Measurements from ENCODE around the gene HIGD1B. TPM values are rescaled to one million over a fixed set of nuclear protein-coding genes. Genes with fewer than 3 reads are reported as not detected.

The HIGD1B gene
- total RNA-seq, 4 donors from 2014 or later = 2.7 to 8.8 TPM; not detected in 2

DNA sequence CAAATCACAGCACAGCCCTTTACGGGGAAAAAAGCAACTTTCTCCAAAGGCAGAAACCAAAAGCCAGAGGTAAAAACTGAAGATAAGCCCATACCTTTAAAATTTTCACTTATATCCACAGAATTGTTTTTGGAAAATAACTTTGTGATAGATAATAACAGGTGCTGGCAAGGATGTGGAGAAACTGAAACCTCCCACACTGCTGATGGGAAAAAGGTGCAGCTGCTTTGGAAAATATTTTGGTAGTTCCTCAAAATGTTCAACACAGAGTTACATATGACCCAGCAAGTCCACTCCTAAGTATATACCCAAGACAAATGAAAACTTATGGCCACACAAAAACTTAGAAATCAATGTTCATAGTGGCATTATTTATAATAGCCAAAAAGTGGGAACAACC, 39.3 kb downstream of the HIGD1B start:
- intact Hi-C loops (cut with DNase I; ENCODE audit: low total_unique reads) = no loop called here
- Histone ChIP-seq H3K9me3 (no peaks in the 10 kb centered on the region), H3K4me3 (no peak overlapping the region), H3K4me1 (no peaks in the 10 kb centered on the region), H3K27ac (no peak overlapping the region), H3K36me3 (no peaks in the 10 kb centered on the region), H3K27me3 (no peaks in the 10 kb centered on the region)
- no peak for TF ChIP-seq POLR2A (IDR thresholded peaks at IDR 0.05)
- TF ChIP-seq, protein P1, sequence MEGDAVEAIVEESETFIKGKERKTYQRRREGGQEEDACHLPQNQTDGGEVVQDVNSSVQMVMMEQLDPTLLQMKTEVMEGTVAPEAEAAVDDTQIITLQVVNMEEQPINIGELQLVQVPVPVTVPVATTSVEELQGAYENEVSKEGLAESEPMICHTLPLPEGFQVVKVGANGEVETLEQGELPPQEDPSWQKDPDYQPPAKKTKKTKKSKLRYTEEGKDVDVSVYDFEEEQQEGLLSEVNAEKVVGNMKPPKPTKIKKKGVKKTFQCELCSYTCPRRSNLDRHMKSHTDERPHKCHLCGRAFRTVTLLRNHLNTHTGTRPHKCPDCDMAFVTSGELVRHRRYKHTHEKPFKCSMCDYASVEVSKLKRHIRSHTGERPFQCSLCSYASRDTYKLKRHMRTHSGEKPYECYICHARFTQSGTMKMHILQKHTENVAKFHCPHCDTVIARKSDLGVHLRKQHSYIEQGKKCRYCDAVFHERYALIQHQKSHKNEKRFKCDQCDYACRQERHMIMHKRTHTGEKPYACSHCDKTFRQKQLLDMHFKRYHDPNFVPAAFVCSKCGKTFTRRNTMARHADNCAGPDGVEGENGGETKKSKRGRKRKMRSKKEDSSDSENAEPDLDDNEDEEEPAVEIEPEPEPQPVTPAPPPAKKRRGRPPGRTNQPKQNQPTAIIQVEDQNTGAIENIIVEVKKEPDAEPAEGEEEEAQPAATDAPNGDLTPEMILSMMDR (IDR thresholded peaks at IDR 0.05) = no peak
- no peak for DNase-seq

GRCh38 chr17:44887971-44888954, 40.6 kb downstream of the HIGD1B start:
- H3K9me3 ChIP-seq = no peaks in the 10 kb centered on the region
- DNase-seq = no peak

DNA sequence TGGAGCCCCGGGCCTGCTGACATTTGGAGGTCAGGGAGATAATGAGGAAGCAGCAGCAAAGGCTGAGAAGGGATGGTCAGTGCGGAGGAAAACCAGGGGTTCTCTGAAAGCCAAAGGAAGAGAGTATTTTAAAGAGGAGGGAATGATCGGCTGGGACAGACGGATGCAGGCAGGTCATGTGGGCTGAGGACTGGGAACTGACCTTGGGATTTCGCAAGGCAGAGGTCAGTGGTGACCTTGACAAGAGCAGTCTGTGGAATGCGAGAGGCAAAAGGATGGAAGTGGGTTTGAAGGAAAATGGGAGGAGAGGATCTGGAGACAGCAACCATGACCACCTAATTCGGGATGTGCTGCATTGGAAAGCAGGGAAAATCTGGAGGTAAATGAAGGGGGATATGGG, 41.3 kb downstream of the HIGD1B start:
- Histone ChIP-seq H3K36me3 (no peaks in the 10 kb centered on the region), H3K27ac (no peak overlapping the region), H3K4me3 (no peak overlapping the region), H3K9me3 (no peaks in the 10 kb centered on the region), H3K4me1 (no peaks in the 10 kb centered on the region), H3K27me3 (no peaks in the 10 kb centered on the region)
- DNase-seq = no peak
- TF ChIP-seq, protein P1 (IDR thresholded peaks at IDR 0.05) = no peak
- no peak for TF ChIP-seq POLR2A (IDR thresholded peaks at IDR 0.05)
- intact Hi-C loops (cut with DNase I; ENCODE audit: low total_unique reads) = no loop called here

More at GRCh38 chr17:44887971-44888954, 40.6 kb downstream of the HIGD1B start:
- intact Hi-C loops (cut with DNase I; ENCODE audit: low total_unique reads) = no loop called here
- no peak overlapping the region for H3K4me3 ChIP-seq
- no peaks in the 10 kb centered on the region for H3K36me3 ChIP-seq
- no peak overlapping the region for H3K27ac ChIP-seq
- no peaks in the 10 kb centered on the region for H3K4me1 ChIP-seq
- TF ChIP-seq, protein P1 (IDR thresholded peaks at IDR 0.05) = no peak
- TF ChIP-seq POLR2A (IDR thresholded peaks at IDR 0.05) = no peak
- H3K27me3 ChIP-seq = no peaks in the 10 kb centered on the region

- no peaks in the 10 kb centered on the region for H3K36me3 ChIP-seq
Measured at GRCh38 chr17:44892250-44892649, 44.6 kb downstream of the HIGD1B start.

GRCh38 chr17:44894642-44895041, 47.0 kb downstream of the HIGD1B start:
- Histone ChIP-seq H3K36me3 (no peaks in the 10 kb centered on the region), H3K4me3 (no peak overlapping the region), H3K27me3 (no peaks in the 10 kb centered on the region), H3K4me1 (no peaks in the 10 kb centered on the region), H3K9me3 (no peaks in the 10 kb centered on the region), H3K27ac (no peak overlapping the region)
- intact Hi-C loops (cut with DNase I; ENCODE audit: low total_unique reads) = no loop called here
- DNase-seq = no peak
- TF ChIP-seq, protein P1 (IDR thresholded peaks at IDR 0.05) = no peak
- TF ChIP-seq POLR2A (IDR thresholded peaks at IDR 0.05) = no peak

More at GRCh38 chr17:44892250-44892649, 44.6 kb downstream of the HIGD1B start:
- H3K9me3 ChIP-seq = no peaks in the 10 kb centered on the region
- DNase-seq = no peak
- no peak overlapping the region for H3K27ac ChIP-seq
- no peak overlapping the region for H3K4me3 ChIP-seq
- no peaks in the 10 kb centered on the region for H3K27me3 ChIP-seq
- TF ChIP-seq, protein P1 (IDR thresholded peaks at IDR 0.05) = no peak
- no peak for TF ChIP-seq POLR2A (IDR thresholded peaks at IDR 0.05)
- intact Hi-C loops (cut with DNase I; ENCODE audit: low total_unique reads) = no loop called here
- no peaks in the 10 kb centered on the region for H3K4me1 ChIP-seq
